ENCODE data around the gene RREB1. TPM values are rescaled to one million over a fixed set of nuclear protein-coding genes. Genes with fewer than 3 reads are reported as not detected.

The RREB1 gene
- total and polyA plus RNA-seq, 2 of the 4 experiments (the other 2 are of a cell fraction) = 8.4 to 14.5 TPM

DNA sequence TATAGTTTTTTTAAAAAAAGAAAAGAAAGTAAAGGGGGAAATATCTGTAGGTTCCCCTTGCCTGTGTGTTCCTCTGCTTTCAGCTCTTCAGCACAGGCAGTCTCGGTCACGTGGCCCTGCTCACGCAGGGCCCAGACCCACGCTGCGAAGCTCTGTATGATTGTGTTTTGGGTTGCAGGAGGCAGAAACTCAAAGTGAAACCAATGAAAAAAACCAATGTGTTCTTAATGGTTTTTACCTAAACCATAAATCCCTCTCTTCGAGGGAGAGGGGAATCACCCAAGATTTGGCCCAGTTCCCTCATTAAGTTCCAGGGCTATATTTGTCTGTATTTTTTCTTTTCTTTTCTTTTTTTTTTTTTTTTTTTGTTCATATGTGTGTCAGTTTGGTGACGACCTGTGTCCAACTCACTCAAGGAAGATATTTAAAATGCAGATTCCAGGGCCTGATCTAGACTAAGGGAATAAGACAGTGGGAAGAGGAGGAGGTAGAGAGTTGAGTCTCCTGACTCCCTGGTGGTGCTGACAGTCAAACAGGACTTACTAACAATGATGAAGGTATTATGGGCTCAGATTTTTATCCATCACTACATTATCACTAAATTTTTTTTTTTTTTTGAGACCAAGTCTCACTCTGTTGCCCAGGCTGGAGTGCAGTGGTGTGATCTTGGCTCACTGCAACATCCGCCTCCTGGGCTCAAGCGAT, 33.8 kb upstream of the RREB1 start:
- no peak overlapping the region for H2AFZ ChIP-seq (replicated peaks; ENCODE audit: low read length, poor library complexity)
- WGBS, 2 experiments (ENCODE audit: extremely low coverage in 2 of 2, insufficient read length in 1 of 2) = no CpG with 5 or more reads among the region's 9 CpGs

More for the DNA sequence above, 33.8 kb upstream of the RREB1 start:
- H4K5ac ChIP-seq (ENCODE audit: low read depth, low read length) = no peak overlapping the region
- dilution Hi-C loops (cut with HindIII; ENCODE audit: low sequenced_read_pairs, unreplicated experiment) (no loop called here), intact Hi-C loops (cut with micrococcal nuclease) (no loop called here), in situ Hi-C loops (cut with MboI; ENCODE audit: low sequenced_read_pairs) (no loop called here)
- no peak overlapping the region for H3K14ac ChIP-seq (replicated peaks; ENCODE audit: low read depth, low read length)
- no peak overlapping the region for H3K56ac ChIP-seq (ENCODE audit: extremely low read depth, insufficient read depth, low read length)
- no peak overlapping the region for H2AK5ac ChIP-seq (ENCODE audit: low read depth, low read length)
- H3K4me3 ChIP-seq (ENCODE audit: insufficient read depth, low read depth, low read length) = no peak overlapping the region
- H3K4me2 ChIP-seq (ENCODE audit: low read depth, low read length) = no peak overlapping the region
- no peak overlapping the region for H2AK9ac ChIP-seq (replicated peaks; ENCODE audit: low read depth, low read length, poor library complexity)
- H3K27me3 ChIP-seq (ENCODE audit: control insufficient read depth, insufficient read depth, low read length) = no peaks in the 10 kb centered on the region
- H3K27ac ChIP-seq (ENCODE audit: insufficient read depth, low read length) = no peak overlapping the region
- BruUV-seq (replicated peaks) = no TSS peak
- H2BK15ac ChIP-seq (ENCODE audit: low read depth, low read length) = no peak overlapping the region
- H3K4ac ChIP-seq (ENCODE audit: low read depth, low read length) = no peak overlapping the region
- no peak overlapping the region for H3K18ac ChIP-seq (ENCODE audit: low read depth, low read length)
- no peaks in the 10 kb centered on the region for H3K4me1 ChIP-seq (ENCODE audit: control insufficient read depth, insufficient read depth, low read length)
- no peaks in the 10 kb centered on the region for H4K20me1 ChIP-seq (ENCODE audit: insufficient read depth, low read length)
- DNase-seq (no peak), ATAC-seq (ENCODE audit: low read depth) (no peak)
- H3K9ac ChIP-seq (ENCODE audit: low read depth, low read length) = no peak overlapping the region
- H2BK5ac ChIP-seq (ENCODE audit: low read depth, low read length, poor library complexity, severe bottlenecking) = no peak overlapping the region
- no peak overlapping the region for H4K8ac ChIP-seq (ENCODE audit: low read depth in 2 of 2, low read length in 2 of 2)
- H2BK20ac ChIP-seq (ENCODE audit: low read depth, low read length) = no peak overlapping the region
- no peaks in the 10 kb centered on the region for H3K79me1 ChIP-seq (ENCODE audit: low read depth in 1 of 2, low read length in 2 of 2)
- H4K91ac ChIP-seq (ENCODE audit: insufficient read depth, low read depth, low read length) = no peak overlapping the region
- POLR2A ChIA-PET (ENCODE audit: unreplicated experiment) = no interaction called here
- no peak for TF ChIP-seq CHD1 (IDR thresholded peaks at IDR 0.05; ENCODE audit: low read depth, low read length)
- TF ChIP-seq, protein P1, sequence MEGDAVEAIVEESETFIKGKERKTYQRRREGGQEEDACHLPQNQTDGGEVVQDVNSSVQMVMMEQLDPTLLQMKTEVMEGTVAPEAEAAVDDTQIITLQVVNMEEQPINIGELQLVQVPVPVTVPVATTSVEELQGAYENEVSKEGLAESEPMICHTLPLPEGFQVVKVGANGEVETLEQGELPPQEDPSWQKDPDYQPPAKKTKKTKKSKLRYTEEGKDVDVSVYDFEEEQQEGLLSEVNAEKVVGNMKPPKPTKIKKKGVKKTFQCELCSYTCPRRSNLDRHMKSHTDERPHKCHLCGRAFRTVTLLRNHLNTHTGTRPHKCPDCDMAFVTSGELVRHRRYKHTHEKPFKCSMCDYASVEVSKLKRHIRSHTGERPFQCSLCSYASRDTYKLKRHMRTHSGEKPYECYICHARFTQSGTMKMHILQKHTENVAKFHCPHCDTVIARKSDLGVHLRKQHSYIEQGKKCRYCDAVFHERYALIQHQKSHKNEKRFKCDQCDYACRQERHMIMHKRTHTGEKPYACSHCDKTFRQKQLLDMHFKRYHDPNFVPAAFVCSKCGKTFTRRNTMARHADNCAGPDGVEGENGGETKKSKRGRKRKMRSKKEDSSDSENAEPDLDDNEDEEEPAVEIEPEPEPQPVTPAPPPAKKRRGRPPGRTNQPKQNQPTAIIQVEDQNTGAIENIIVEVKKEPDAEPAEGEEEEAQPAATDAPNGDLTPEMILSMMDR (conservative IDR thresholded peaks at IDR 0.05; ENCODE audit: low read depth, low read length) = no peak
- TF ChIP-seq MAFK (IDR thresholded peaks at IDR 0.05; ENCODE audit: low read depth, low read length) = no peak
- TF ChIP-seq CEBPB (IDR thresholded peaks at IDR 0.05; ENCODE audit: low read depth, low read length) = no peak
- TF ChIP-seq, protein P2, sequence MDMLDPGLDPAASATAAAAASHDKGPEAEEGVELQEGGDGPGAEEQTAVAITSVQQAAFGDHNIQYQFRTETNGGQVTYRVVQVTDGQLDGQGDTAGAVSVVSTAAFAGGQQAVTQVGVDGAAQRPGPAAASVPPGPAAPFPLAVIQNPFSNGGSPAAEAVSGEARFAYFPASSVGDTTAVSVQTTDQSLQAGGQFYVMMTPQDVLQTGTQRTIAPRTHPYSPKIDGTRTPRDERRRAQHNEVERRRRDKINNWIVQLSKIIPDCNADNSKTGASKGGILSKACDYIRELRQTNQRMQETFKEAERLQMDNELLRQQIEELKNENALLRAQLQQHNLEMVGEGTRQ (IDR thresholded peaks at IDR 0.05; ENCODE audit: low read depth, low read length) = no peak
- no peak for TF ChIP-seq NFE2L2 (IDR thresholded peaks at IDR 0.05; ENCODE audit: low read depth, low read length)
- no peak for TF ChIP-seq RCOR1 (IDR thresholded peaks at IDR 0.05; ENCODE audit: insufficient replicate concordance, low read length)
- no peak for TF ChIP-seq SMC3 (IDR thresholded peaks at IDR 0.05; ENCODE audit: low read depth, low read length)
- TF ChIP-seq RAD21 (IDR thresholded peaks at IDR 0.05; ENCODE audit: low read length) = no peak
- TF ChIP-seq, protein P3, sequence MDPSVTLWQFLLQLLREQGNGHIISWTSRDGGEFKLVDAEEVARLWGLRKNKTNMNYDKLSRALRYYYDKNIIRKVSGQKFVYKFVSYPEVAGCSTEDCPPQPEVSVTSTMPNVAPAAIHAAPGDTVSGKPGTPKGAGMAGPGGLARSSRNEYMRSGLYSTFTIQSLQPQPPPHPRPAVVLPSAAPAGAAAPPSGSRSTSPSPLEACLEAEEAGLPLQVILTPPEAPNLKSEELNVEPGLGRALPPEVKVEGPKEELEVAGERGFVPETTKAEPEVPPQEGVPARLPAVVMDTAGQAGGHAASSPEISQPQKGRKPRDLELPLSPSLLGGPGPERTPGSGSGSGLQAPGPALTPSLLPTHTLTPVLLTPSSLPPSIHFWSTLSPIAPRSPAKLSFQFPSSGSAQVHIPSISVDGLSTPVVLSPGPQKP (IDR thresholded peaks at IDR 0.05; ENCODE audit: borderline replicate concordance, low read depth, low read length) = no peak
- TF ChIP-seq FOS (IDR thresholded peaks at IDR 0.05; ENCODE audit: low read depth, low read length) = no peak
- no peak for TF ChIP-seq RFX5 (IDR thresholded peaks at IDR 0.05; ENCODE audit: low read depth, low read length)
- no peak for TF ChIP-seq POLR2A (IDR thresholded peaks at IDR 0.05; ENCODE audit: low read depth, low read length)
- TF ChIP-seq MAZ (IDR thresholded peaks at IDR 0.05; ENCODE audit: borderline replicate concordance, low read depth, low read length) = no peak
- no peaks in the 10 kb centered on the region for H3K9me3 ChIP-seq (ENCODE audit: control insufficient read depth, insufficient read depth, low read length)
- H3K36me3 ChIP-seq (ENCODE audit: control insufficient read depth, insufficient read depth, low read length) = no peaks in the 10 kb centered on the region
- H2BK120ac ChIP-seq (ENCODE audit: low read depth, low read length) = no peak overlapping the region
- no peaks in the 10 kb centered on the region for H3K9me1 ChIP-seq (ENCODE audit: insufficient read depth, low read length)
- no peak overlapping the region for H3K23ac ChIP-seq (ENCODE audit: low read depth, low read length)
- CTCF ChIA-PET = interaction anchor here (0.6 kb wide), 2 partner anchors 350 to 399 kb away, joined by 4 read pairs; no protein-coding TSS in a partner anchor
